ENCODE measurements around the gene FBN1.

DNA sequence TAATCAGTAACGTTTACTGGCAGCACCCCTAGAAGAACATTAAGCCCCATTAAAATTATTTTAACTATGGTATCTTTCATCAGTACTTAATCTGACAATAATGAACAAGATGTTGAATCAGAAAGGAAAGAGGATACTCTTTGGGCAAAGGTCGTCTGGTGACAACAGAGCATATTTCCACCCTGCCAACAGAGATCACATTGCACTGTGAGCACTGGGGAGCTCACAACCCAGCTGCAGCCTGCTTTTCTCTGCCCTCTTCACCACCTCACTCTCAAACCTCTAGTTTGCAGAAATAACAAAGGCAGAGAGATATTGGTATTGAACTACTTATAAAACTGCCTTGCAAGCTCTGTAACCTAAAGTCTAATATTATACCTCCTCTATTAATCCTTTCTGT is 130.0 kb downstream of the FBN1 start:
- TF ChIP-seq, protein P1, sequence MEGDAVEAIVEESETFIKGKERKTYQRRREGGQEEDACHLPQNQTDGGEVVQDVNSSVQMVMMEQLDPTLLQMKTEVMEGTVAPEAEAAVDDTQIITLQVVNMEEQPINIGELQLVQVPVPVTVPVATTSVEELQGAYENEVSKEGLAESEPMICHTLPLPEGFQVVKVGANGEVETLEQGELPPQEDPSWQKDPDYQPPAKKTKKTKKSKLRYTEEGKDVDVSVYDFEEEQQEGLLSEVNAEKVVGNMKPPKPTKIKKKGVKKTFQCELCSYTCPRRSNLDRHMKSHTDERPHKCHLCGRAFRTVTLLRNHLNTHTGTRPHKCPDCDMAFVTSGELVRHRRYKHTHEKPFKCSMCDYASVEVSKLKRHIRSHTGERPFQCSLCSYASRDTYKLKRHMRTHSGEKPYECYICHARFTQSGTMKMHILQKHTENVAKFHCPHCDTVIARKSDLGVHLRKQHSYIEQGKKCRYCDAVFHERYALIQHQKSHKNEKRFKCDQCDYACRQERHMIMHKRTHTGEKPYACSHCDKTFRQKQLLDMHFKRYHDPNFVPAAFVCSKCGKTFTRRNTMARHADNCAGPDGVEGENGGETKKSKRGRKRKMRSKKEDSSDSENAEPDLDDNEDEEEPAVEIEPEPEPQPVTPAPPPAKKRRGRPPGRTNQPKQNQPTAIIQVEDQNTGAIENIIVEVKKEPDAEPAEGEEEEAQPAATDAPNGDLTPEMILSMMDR (IDR thresholded peaks at IDR 0.05), result no peak
- no peak for TF ChIP-seq POLR2A (IDR thresholded peaks at IDR 0.05)

Measured in thyroid gland (tissue), 4 donors.